H1 (cell line): Measurements from ENCODE around the gene SLC35F5.

Experiments
- CTCF ChIP-seq, 3 experiments: IDR thresholded peaks; 1 replicate in 2 of 3; 2 replicates in 1 of 3; pipeline versions ENCODE4 v1.5.1 to v1.6.1; 2011; ENCODE audit warnings: low read length in 3 of 3, mild to moderate bottlenecking in 3 of 3, inconsistent platforms in 2 of 3, low read depth in 1 of 3, moderate library complexity in 1 of 3; ENCODE audit not compliant: insufficient read depth in 1 of 3; ENCODE audit errors: control extremely low read depth in 1 of 3
- JUN ChIP-seq: IDR thresholded peaks from 2 replicates; pipeline ENCODE4 v1.6.1; 2011; ENCODE audit warnings: low read depth, mild to moderate bottlenecking, improper control_type of control experiment, low read length
- MAFK ChIP-seq: IDR thresholded peaks from 2 replicates; pipeline ENCODE4 v1.6.1; 2012; ENCODE audit warnings: low read depth, mild to moderate bottlenecking, improper control_type of control experiment, low read length
- POLR2A ChIP-seq, 2 experiments: IDR thresholded peaks; 1 replicate in 1 of 2; 2 replicates in 1 of 2; pipeline ENCODE4 v1.6.1; 2011; ENCODE audit warnings: low read depth in 2 of 2, low read length in 2 of 2, mild to moderate bottlenecking in 2 of 2; ENCODE audit errors: control extremely low read depth in 1 of 2
- POLR2AphosphoS5 ChIP-seq: IDR thresholded peaks from 2 replicates; pipeline ENCODE4 v1.6.1; 2011; ENCODE audit warnings: low read depth, low read length
- RAD21 ChIP-seq, 2 experiments: IDR thresholded peaks in 1 of 2; conservative IDR thresholded peaks in 1 of 2; 2 replicates each; pipeline ENCODE4 v1.6.1; 2011; ENCODE audit warnings: low read depth in 2 of 2, low read length in 2 of 2, improper control_type of control experiment in 1 of 2, inconsistent platforms in 1 of 2, mild to moderate bottlenecking in 1 of 2, moderate library complexity in 1 of 2
- SP1 ChIP-seq: IDR thresholded peaks from 2 replicates; pipeline ENCODE4 v1.6.1; 2011; ENCODE audit warnings: low read depth, low read length
- SP2 ChIP-seq: IDR thresholded peaks from 2 replicates; pipeline ENCODE4 v1.6.1; 2012; ENCODE audit warnings: mild to moderate bottlenecking, low read length, inconsistent platforms
- USF2 ChIP-seq: IDR thresholded peaks from 2 replicates; pipeline ENCODE4 v1.6.1; 2011; ENCODE audit warnings: low read length, improper control_type of control experiment
- ZNF274 ChIP-seq: IDR thresholded peaks from 2 replicates; pipeline ENCODE4 v1.7.0; 2012; ENCODE audit warnings: low read length, borderline replicate concordance; ENCODE audit errors: extremely low read depth

GRCh38 chr2:113734185-113734584 is 22.3 kb downstream of the SLC35F5 start:
- TF ChIP-seq MAFK (no peak), CTCF (IDR thresholded peaks at IDR 0.05; ENCODE audit: control extremely low read depth in 1 of 3, insufficient read depth in 1 of 3, low read depth in 1 of 3, low read length in 3 of 3) (no peak), POLR2A (IDR thresholded peaks at IDR 0.05; ENCODE audit: control extremely low read depth in 1 of 2, low read depth in 2 of 2, low read length in 2 of 2) (no peak), SP2 (no peak), RAD21 (IDR thresholded peaks at IDR 0.05 in 1 of 2, conservative IDR thresholded peaks at IDR 0.05 in 1 of 2; ENCODE audit: low read depth in 2 of 2, low read length in 2 of 2) (no peak), USF2 (no peak), POLR2AphosphoS5 (no peak), JUN (no peak), SP1 (no peak), ZNF274 (no peak)
